Stimulated activated CD8-positive, alpha-beta memory T cell treated with anti-CD3 and anti-CD28 coated beads, Interleukin-7, amount 100 ng/mL, for 24 hours (primary cell): Measurements from ENCODE around the gene MCF2L.

Experiments
- DNase-seq: peaks from one replicate; pipeline ENCODE4 v3.0.0-alpha.2; 2020; ENCODE audit warnings: low read depth

MCF2L gene

GRCh38 chr13:112979406-112979902, 10.4 kb downstream of the MCF2L start:
- no peak for DNase-seq

GRCh38 chr13:112980434-112980833, 11.4 kb downstream of the MCF2L start:
- no peak for DNase-seq

- DNase-seq: no peak
Measured at GRCh38 chr13:112981451-112981850, 12.4 kb downstream of the MCF2L start.

GRCh38 chr13:112982281-112983041, 13.4 kb downstream of the MCF2L start:
- DNase-seq: no peak

DNA sequence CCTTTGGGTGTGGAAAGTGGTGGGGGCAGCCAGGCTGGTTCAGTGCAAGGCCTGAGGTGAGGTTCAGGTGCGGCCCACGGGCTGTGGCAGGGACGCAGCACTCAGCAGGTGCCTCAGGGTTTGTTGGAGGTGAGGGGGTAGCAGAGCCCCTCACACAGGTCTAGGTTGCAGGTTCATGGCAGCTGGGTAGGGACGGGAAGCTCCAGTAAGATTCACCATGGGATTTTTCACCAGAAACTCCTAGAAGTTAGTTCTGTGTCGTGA, 14.0 kb downstream of the MCF2L start:
- DNase-seq: no peak

DNA sequence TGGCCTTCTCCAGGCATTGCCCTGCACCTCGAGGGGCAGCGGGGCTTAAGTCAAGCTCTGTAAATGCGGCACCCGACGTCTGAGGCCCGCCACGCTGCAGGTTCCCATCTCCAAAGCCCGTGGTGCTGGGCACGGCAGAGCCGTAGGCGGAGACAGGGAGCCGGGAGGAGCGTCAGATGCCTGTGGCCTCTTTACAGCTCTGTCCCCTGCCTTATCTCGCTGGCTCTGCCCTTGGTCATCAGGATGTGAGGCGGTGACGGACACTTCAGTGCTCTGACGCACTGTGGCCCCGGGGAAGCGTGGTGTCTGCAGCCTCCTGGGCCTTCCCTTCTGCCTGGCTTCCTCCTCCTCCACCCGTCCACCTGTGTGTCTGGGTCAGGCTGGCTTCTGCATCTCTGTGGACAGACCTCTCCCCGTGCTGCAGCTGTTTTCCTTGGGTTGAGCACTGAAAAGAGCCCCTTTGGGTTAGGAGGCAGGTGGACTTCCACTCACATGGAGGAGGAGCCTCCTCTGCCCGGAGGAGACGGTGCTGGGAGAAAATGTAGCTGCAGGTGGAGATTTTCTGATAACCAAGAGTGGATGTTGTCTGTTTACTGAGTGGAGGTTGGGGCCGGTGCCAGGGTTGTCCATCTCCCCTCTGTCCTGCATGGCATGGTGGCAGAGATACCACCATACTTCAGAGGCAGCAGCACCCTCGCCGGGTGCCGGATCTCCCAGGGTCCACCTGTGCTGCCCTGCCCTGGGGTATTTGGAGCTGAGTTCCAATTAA, 14.6 kb downstream of the MCF2L start:
- DNase-seq: no peak

DNA sequence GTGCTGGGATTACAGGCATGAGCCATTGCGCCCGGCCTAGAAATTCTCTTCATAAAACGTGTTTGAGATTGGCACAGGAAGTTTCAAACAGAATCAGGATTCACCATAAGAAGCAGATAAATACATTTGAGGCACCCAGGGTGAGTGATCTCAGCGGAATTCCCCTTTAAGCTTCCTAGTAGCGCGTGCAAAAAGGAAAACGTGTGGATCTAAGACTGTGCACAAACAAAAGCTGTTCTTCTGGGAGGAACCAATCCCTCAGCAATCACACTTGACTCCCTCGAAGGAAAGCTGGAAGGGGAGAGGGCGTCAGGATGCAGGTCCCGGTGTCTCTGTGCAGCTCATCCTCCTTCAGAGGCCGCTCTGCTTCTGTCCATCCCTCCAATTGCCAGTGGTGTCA, 15.5 kb downstream of the MCF2L start:
- no peak for DNase-seq

GRCh38 chr13:112984954-112985802, 16.2 kb downstream of the MCF2L start:
- no peak for DNase-seq

DNA sequence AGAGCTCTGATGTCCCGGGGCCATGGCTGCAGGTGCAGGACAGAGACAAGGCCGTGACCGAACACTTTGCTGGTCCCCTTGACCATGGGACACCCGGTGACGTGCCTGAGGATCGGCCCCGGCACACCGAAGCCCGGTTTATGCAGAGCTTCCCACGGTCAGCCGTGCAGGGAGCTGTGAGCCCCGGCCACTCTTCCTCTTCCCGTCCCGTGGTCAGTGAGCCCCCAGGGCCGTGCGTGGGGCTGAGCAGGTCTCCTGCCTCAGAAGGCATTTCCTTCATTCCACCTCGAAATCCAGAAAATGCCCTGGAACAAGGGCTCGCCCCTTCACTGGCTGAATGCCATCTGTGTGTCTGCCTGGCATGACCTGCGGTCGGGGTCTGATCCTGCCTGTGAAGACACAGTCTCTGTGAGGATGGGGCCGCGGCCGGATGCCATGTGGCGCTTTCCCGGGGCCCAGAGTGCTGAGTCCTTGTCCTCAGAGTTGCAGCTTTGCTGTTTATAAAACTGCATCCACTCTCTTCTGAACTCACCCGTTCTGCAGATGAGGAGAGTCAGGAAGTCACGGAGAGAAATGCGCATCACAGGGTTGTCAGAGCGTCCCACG, 16.9 kb downstream of the MCF2L start:
- no peak for DNase-seq

DNA sequence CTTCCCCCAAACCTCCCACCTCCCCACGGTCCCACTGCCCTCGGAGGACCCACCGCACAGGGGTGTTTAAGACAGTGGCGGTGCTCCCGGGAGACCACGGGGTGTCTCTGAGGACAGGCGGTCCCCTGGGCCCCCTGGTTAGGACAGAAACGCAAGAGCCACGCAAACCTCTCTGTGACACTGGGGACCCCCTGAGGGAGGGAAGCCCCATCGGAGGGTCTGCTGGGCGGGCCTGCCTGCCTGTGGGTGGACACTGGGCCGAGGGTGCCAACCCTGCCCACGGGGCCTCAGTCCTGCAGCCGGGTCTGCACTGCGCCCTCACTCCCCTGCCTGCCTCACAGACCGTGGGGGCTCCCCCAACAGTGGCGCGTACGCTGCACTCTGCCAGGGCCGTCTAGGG, 17.5 kb downstream of the MCF2L start:
- no peak for DNase-seq

DNA sequence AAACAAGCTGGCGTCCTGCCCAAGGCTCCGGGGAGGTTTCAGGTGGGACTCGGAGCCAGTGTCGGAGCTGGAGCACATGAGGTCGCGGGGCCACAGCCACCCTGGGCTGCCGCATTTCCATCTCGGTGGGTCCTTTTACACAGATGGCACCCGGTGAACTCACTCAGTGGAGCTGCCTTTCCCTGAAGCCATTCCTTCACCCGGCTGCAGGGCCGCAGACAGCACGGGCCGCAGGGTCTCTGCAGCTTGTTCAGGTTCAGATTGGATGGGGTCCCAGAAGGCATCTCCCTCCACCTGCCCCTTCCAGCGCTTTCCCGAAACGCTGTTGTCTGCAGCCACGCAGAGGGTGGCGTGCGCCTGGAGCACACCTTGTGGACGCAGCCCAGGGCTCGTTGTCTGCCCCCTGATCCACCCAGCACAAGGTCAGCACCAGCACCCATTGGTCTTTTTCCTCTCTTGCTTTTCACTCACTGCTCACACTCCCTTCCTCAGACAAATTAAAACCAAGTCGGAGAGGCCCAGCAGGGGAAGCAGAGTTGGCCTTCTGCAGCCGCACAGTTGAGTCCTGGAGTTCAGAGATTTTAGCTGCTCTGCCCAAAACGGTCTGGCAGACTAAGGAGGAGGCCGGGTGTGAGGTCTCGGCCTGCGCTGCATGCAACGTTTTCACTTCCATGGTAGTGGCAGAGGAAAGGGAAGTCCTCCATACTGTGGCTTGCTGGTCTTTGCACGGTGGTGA, 18.1 kb downstream of the MCF2L start:
- DNase-seq: no peak

DNA sequence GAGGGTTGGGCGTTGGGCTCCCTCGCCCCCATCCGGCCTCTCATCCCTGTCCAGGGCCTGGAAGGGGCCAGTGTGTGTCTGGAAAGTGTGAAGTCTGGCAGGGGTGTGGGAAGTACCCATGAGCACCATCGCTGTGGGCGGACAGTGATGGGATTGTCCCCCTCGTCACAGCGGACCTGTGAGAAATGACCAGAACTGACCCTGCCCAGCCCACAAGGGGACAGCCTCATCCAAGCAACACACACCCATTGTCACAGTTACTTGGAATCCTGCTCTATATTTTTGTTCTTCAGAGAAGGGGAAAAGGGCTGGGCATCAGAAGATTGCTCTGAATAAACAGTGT, 18.6 kb downstream of the MCF2L start:
- no peak for DNase-seq

GRCh38 chr13:112990783-112991182, 21.8 kb downstream of the MCF2L start:
- no peak for DNase-seq

DNA sequence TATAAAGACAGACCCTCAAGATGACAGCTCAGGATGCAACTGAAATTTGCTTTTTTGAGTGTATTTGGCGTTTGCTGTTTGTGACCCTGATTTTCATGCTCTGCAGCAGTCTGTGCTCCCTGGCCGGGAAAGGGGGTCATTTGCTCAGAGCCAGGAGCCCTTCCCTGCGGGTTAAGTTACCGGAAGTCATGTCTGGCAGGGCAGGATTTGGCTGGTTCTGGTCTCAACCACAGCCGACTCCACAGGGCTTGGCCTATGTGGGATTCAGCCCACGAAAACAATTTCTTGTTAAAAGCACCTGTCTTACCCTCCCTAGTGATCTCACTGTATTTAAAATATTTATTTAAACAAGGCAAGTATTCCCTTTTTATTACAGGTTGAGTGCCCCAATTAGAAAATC, 22.6 kb downstream of the MCF2L start:
- DNase-seq: no peak

DNA sequence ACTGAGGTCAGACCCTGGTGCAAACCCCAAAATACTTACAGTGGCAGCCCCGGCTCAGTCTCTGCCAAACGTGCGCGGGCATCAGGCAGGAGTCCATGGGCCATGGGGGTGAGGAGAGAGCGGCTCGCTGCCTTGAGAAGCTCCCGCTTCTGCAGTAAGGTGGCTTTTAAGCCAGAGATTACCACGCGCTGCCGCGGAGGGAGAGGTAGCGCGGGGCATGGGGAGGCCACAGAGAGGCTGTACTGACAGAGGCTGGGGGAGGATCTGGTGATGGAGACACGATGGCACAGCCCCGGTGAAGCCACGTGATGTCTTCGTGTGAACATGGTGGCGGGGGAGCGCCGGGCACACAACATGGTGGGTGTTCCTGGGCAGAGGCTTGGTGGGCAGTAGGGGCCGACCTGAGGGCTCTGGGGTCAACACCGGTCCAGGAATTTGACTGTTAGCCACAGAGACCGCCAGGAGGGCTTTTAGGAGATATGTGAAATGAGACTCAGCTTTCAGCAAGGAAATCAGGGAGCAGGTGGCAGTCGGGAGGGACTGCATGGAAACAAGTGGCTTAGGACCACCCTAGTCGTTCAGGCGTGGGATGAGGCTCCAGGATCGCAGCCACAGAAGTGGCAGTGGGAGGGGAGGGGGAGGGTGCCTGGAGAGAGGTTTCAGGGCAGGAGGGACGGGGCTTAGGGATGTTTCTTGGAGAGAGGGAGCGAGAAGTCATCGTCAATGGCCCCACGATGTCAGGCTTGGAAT, 24.1 kb downstream of the MCF2L start:
- DNase-seq: no peak

DNA sequence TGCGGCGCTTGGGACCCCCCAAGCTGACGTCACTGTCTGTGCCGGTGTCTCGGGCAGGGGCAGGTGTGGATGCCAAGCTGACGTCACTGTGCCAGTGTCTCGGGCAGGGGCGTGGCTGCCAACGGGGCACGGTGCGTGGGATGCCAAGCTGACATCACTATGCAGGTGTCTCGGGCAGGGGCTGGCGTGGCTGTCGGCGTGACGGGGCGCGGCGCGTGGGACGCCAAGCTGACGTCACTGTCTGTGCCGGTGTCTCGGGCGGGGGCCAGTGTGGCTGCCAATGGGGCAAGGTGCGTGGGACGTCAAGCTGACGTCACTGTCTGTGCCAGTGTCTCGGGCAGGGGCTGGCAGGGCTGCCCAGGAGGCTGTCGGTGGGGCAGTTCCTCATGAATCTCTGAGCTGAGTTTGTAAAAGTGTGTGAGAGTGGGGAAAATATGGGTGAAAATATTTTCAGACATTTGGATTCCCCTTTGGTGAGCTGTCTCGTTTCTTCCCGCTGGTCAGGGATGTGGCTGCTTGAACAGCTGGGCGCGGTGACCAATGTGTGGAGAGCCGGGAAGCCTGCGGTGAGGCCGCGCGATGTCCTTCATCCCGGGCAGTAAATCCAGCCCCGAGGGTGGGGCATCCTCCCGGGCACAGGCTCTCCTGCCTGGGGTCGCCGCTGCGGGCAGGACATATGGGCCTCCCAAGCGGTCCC, 25.2 kb downstream of the MCF2L start:
- no peak for DNase-seq

DNA sequence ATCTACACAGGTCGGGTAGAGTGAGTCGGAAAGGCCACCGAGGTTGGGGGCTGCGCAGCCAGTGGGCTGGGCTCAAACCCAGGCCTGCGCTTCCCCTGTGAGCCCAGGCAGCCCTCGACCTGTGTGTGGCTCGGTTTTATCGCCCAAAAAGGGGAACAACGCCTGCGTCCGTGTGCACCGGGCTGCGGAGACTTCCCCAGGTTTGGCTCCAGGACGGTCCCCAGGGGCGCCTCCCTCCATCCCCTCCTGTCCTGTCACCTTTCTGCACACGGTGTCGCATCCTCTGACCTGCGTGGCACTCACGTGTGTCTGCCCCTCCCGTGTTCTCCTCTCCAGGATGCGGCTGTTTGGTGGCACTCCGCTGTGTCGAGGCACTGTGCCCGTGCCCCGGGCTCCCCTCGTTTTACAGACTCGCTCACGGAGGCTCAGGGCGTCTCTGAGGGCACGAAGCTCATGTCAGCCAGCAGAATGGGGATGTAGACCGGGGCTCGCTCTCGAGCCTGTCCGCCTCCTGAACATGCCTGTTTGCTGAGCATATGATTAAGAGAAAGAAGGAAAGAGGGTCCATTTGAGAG, 25.9 kb downstream of the MCF2L start:
- no peak for DNase-seq

DNA sequence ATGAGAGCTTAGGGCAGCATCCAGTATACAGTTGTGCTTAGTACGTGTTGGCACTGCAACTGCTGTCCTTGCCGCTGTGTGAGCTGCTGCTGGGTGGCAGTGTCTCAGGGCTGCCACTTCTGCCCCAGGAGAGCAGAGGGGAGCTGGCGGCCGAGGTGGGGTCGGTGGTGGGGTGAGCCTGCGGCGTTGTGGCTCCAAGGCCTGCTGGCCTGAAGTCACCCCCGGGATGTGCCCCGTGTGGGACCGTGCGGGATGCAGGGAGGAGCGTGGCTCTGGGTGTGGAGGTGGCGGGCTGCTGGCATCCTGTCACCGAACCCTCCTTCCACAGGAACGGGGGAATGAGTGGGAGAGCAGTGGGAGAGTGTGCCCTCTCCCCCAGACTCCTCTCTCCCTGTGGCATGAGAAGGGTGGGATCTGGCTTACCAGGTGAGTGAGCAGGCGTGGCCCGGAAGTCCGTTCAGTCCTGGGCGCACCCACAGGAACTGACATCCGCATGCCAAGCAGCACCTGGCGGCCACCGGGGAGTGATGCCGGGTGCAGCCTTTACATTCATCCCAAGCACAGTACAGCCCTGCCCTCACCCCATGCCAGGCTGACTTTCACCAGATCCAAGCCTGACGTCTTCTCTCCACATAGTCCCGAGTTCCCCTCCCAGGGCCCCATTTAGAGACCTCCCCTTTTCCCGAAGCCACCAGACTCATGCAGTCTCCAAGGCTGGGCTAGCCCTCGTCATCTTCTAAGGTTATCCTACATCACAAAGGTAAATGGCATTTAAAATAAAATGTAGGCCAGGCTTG, 26.6 kb downstream of the MCF2L start:
- no peak for DNase-seq

GRCh38 chr13:112996671-112997091, 27.7 kb downstream of the MCF2L start:
- DNase-seq: no peak
